ENCODE results near the gene TCF25. TPM values are rescaled to one million over a fixed set of nuclear protein-coding genes. Genes with fewer than 3 reads are reported as not detected.

Gene TCF25
- total and polyA plus RNA-seq, 2 experiments from 2014 or later: 130 to 206 TPM

DNA sequence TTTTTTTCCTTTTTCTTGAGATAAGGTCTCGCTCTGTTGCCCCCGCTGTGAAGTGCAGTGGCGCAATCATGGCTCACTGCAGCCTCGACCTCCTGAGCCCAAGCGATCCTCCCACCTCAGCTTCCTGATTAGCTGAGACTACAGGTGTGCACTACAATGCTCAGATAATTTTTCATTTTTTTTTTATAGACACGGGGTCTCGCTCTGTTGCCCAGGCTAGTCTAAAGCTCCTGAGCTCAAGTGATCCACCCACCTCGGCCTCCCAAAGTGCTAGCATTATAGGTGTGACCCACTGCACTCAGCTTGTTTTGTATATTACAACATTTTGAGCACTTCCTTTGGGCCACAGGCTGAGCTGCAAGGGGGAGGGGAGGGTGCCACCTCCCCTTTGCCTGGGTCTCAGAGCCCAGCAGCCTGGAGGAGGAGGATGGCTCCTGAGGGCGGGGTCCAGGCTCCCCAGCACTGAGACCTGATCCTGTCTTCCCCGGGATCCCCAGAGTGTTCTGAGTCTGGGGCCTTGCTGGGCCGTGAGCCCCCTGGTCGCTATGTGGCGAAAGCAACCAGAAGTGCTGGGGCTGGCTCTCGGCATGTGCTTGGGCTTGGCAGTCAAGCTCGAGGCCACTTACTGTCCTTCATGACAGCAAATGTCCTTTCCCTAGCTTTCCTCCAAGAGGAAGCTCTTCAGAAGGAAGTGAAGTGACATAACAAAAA lies 83.3 kb downstream of the TCF25 start:
- no peak overlapping the region for H2AFZ ChIP-seq
- H3K9me3 ChIP-seq (ENCODE audit: low read depth): no peaks in the 10 kb centered on the region
- TF ChIP-seq CTCF (IDR thresholded peaks at IDR 0.05; ENCODE audit: poor library complexity): no peak
- TF ChIP-seq EZH2phosphoT487 (IDR thresholded peaks at IDR 0.05; ENCODE audit: low read depth, severe bottlenecking, unreplicated experiment): no peak
- DNase-seq (ENCODE audit: low spot score): no peak
- no peaks in the 10 kb centered on the region for H3K4me1 ChIP-seq (ENCODE audit: insufficient read depth)
- no peak overlapping the region for H3K27ac ChIP-seq
- no peak overlapping the region for H3K4me3 ChIP-seq
- no peaks in the 10 kb centered on the region for H4K20me1 ChIP-seq (ENCODE audit: insufficient read depth, poor library complexity, severe bottlenecking)
- no peak overlapping the region for H3K4me2 ChIP-seq
- WGBS (ENCODE audit: low lambda C conversion rate, missing lambda C conversion rate): 97% methylated on average over 15 of the region's 15 CpGs
- no peaks in the 10 kb centered on the region for H3K36me3 ChIP-seq (replicated peaks; ENCODE audit: insufficient read depth, low read depth)
- H3K9me2 ChIP-seq (replicated peaks; ENCODE audit: insufficient read depth): no peaks in the 10 kb centered on the region
- no peaks in the 10 kb centered on the region for H3K79me2 ChIP-seq
- no peaks in the 10 kb centered on the region for H3K27me3 ChIP-seq

GRCh38 chr16:89957216-89957785 lies 83.9 kb downstream of the TCF25 start:
- WGBS (ENCODE audit: low lambda C conversion rate, missing lambda C conversion rate): 95% methylated on average over 23 of the region's 23 CpGs
- no peaks in the 10 kb centered on the region for H4K20me1 ChIP-seq (ENCODE audit: insufficient read depth, poor library complexity, severe bottlenecking)
- DNase-seq (ENCODE audit: low spot score): no peak
- H3K27me3 ChIP-seq: no peaks in the 10 kb centered on the region
- no peak overlapping the region for H2AFZ ChIP-seq
- H3K4me3 ChIP-seq: no peak overlapping the region
- H3K9me3 ChIP-seq (ENCODE audit: low read depth): no peaks in the 10 kb centered on the region
- no peak overlapping the region for H3K27ac ChIP-seq
- no peaks in the 10 kb centered on the region for H3K36me3 ChIP-seq (replicated peaks; ENCODE audit: insufficient read depth, low read depth)
- no peaks in the 10 kb centered on the region for H3K79me2 ChIP-seq
- TF ChIP-seq EZH2 (IDR thresholded peaks at IDR 0.05; ENCODE audit: borderline replicate concordance): no peak
- no peak for TF ChIP-seq EZH2phosphoT487 (IDR thresholded peaks at IDR 0.05; ENCODE audit: low read depth, severe bottlenecking, unreplicated experiment)
- no peak for TF ChIP-seq CTCF (IDR thresholded peaks at IDR 0.05; ENCODE audit: poor library complexity)
- no peak overlapping the region for H3K4me2 ChIP-seq
- no peaks in the 10 kb centered on the region for H3K9me2 ChIP-seq (replicated peaks; ENCODE audit: insufficient read depth)
- no peaks in the 10 kb centered on the region for H3K4me1 ChIP-seq (ENCODE audit: insufficient read depth)

- Histone ChIP-seq H3K4me3 (no peak overlapping the region), H3K9me2 (replicated peaks; ENCODE audit: insufficient read depth) (no peaks in the 10 kb centered on the region), H3K79me2 (no peaks in the 10 kb centered on the region), H3K27ac (no peak overlapping the region), H3K4me1 (ENCODE audit: insufficient read depth) (no peaks in the 10 kb centered on the region), H4K20me1 (ENCODE audit: insufficient read depth, poor library complexity, severe bottlenecking) (no peaks in the 10 kb centered on the region), H3K36me3 (replicated peaks; ENCODE audit: insufficient read depth, low read depth) (no peaks in the 10 kb centered on the region), H2AFZ (no peak overlapping the region), H3K27me3 (no peaks in the 10 kb centered on the region), H3K4me2 (no peak overlapping the region), H3K9me3 (ENCODE audit: low read depth) (no peaks in the 10 kb centered on the region)
- DNase-seq (ENCODE audit: low spot score): no peak
- no peak for TF ChIP-seq EZH2phosphoT487 (IDR thresholded peaks at IDR 0.05; ENCODE audit: low read depth, severe bottlenecking, unreplicated experiment)
- TF ChIP-seq CTCF (IDR thresholded peaks at IDR 0.05; ENCODE audit: poor library complexity): no peak
- no peak for TF ChIP-seq EZH2 (IDR thresholded peaks at IDR 0.05; ENCODE audit: borderline replicate concordance)
- 93% methylated on average over 7 of the region's 7 CpGs for WGBS (ENCODE audit: low lambda C conversion rate, missing lambda C conversion rate)
Observed at GRCh38 chr16:89958068-89958467, 84.7 kb downstream of the TCF25 start.

Measured in hepatocyte (in vitro differentiated cells).